Stimulated activated CD8-positive, alpha-beta memory T cell treated with anti-CD3 and anti-CD28 coated beads, Interleukin-15, amount 100 ng/mL, for 4 hours (primary cell): ENCODE measurements around the gene NRP1.

Experiments
- DNase-seq, 2 donors: peaks; one replicate each; pipeline ENCODE4 v3.0.0-alpha.2; 2020; ENCODE audit warnings: low read depth in 2 of 2

Gene NRP1

DNA sequence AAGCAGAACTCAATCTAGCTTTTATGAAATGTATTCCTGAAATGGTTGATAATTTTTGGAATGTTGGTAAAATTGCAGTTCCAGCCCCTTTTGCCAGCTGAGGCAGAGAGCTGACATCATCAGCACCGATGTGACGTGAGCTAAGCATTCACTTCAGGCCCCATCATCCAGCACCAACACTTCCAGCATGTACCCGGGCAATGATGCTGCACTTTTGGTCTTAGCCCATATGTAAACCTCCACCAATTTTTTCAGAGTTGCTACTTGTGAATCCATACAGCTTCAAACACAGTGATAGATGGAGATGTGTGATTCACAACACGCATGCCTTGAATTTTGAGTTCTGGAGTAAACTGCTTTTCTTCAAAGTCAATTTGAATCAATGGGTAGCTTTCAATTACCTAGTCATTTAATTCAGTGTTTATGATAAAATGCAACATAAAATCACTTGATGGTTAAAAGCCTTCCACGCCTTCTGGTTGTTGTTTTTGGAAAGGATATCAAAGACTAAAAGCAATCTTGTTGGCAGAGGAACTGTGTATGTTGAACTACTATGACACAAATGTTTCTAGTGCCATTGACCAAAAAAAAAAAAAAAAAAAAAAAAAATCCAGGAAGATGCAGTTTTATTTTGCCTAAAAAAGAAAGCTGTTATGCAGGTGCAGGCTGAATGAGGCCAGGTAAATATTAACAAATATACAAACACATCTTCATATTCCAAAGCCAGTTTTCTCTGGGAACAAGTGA, 73.9 kb downstream of the NRP1 start:
- no peak for DNase-seq

DNA sequence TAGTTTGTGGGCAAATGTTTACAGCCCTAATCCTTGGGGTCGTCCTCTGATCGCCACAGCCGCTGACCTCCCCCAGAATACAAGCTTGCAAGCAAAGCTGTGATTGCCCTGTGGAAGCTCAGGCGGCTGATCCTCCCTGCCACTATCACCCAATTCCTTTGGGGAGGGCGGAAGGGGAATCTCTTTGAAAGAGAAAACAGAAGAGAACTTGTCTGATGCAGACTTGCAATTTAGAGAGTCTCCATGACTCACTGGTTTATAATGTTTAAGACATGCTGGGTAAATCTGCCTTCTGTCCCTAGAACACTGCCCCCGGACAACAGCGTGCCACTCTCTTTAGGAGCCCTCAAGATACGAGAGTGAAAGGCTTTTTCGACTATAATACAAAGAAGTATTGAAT, 75.5 kb downstream of the NRP1 start:
- no peak for DNase-seq

DNA sequence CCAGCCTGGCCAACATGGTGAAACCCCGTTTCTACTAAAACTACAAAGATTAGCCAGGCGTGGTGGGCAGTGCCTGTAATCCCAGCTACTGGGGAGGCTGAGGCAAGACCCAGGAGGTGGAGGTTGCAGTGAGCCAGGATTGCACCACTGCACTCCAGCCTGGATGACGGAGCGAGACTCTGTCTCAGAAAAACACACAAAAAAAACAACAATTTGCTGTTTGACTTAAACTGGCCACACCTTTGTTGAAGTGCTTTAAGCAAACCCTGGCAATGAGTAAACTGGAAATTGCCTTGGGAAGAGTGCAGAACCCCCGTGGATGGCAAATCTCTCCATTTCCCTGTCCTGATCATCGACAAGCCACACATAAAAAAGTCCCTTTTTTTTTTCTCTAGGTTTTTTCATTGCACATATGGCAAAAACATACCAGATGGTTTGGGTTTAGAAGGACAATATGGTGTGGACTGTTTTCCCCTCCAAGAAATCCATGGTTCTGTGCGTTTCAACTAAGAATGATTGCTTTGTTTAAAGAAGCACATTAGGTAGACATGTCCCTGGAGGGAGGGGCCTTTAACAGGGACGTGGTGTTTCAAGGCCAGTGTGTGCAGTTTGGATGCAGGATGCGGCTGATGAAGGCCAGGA, 76.9 kb downstream of the NRP1 start:
- no peak for DNase-seq

DNA sequence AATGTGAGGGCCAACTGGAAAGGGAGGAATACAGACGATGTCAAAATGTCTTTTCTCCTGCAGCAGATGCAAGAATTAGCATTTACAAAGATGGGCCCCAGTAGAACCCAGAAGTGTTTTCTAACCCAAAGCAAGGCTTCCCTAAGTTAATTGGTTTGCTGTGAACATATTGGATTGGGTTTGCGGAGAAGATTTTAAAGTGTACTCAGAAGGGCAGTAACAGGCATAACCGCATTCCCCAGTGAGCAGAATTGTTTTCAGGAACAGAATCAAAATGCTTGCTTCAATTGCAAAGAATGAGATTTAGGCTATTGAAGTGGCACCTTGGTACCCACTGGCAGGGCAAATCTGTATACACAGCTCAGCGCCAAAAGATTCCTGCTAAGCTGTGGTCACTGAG, 78.0 kb downstream of the NRP1 start:
- DNase-seq: no peak

DNA sequence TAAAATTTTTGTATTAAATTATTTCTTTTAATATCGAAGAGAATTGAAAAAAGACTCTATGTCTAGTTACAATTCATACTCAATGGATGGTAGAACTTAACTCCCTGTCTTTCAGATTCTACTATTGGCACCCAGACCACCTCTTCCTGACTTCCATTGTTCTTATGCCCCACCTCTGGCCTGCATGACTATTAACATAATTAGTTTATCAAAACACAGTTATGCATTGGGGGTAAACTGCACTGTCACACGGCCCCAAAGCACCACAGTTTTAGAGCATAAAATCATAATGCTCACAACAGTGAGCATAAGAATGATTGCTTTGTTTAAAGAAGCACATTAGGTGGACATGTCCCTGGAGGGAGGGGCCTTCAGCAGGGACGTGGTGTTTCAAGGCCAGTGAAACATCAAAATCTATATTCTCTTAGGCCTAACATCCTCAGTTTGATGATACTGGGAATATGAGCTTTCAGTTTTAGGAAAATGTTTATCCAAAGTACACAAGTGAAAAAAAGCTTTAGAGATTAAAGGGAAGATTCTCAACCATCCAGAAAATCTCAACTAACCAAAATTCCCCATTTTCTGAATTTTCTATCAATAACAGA, 79.8 kb downstream of the NRP1 start:
- DNase-seq: no peak

DNA sequence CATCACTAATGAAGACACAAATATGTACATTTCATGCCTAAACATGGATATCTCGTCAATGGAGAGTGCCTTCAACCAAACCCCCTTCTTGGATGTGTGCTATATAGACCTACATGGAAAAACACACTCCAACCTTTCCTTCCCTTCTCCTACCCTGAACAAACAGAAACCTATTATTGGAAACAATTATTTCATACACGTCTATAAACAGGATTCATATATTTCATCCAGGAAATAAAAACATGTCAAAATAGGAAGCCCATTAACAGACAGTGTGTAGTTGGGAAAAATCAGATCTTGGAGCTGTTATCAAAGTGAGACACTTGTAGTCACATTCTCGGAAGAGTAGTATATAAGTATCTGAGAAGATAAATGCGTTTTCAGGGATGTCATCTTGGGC, 81.1 kb downstream of the NRP1 start:
- no peak for DNase-seq

DNA sequence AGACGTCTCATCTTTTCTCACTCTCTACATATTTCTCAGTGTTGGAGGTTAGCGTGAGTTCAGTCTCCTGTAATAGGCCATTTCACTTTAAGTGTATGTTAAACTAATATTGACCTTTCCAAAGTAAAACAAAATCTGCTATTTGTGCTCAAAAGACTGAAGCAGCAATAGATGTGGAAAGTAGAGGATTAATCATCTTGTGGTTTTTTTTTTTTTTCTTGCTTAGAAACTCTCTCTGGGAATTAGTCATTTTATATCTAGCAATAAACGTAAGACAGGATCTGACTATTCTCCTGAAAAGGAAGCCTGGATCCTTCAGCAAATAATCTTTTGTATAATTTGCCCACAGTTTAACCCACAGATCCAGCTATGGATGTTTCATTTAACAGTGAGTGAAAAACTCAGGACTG, 81.7 kb downstream of the NRP1 start:
- no peak for DNase-seq

DNA sequence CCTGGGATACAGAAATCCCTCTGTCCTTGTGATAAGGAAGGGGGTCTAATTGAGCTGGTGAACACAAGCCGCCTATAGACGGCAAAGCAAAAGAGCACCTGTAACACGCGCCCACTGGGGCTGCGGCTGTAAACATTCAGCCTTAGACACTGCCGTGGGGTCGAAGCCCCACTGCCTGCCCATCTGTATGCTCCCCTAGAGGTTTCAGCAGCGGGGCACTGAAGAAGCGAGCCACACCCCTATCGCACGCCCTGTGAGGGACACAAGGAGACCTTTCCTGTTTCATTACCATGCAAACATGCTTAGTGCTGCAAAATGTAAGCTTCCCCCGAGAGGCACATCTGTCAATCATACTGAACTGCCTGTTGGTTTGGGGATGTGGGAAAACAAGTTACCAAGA, 82.1 kb downstream of the NRP1 start:
- no peak for DNase-seq

DNA sequence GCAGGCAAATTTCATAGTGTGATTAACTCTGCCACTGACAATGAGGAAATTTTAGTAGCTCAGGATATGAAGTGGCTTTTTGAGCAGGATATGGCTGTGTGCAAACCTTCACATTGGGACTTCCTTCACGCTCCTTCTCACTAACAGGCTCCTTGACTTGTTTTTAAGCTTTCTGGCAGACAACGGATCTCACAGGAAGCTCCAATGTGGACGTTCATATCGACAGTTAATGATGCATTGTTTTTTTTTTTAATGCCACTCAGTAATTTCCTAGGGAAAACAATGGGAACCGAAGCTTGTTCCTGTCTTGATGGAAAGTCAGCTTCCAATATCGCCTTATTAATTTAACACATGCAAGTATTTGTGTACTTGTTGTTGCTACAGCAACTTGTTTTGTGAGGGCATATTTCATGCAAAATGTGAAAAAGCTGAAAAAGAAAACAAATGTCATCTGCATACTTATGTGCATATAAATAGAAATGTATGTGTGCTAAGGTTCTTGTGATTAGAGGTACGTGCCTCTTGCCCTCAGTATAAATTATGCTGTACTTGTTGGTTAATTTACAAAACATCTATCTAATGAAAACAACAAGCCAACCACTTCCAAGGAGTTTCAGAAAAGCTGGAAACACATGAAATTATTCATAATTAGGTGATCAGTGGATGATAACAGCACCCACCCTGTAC, 84.7 kb downstream of the NRP1 start:
- no peak for DNase-seq

DNA sequence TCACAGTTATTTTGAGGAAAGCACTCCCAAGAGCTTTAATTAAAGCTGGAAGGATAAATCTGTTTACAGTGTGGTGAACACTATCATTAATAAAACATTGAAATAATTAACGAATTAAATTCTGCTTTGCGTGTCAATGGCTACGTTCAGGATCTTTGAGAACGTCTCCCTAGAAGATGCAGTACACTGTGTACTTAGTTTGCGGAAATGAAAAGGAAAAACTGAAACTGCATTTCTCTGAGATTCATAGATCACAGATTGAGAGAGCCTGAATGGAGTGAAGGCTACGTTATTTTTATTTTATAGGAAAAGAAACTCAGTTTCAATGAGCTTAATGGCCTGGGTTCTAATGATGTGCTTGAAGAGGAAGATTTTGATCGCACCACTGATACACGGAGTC, 85.3 kb downstream of the NRP1 start:
- no peak for DNase-seq

DNA sequence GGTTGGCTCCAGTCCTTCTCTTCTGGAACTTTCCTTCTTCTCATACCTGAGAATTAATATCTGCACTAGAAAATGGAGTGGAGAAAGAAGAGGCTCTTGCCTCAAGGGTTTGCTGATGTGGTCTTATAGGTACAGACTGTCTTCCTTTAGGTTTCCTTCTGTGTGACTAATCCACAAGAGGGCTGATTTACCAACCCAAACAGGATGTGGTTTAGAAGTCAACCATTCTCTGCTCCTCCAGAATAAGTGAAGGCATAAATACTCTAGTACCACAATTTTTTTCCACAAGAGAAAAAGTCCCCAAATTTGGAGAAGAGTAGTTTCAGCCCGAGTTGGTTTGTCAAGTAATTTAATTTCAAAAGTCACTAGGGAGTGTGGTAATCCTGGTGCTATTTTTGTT, 85.8 kb downstream of the NRP1 start:
- DNase-seq: no peak

DNA sequence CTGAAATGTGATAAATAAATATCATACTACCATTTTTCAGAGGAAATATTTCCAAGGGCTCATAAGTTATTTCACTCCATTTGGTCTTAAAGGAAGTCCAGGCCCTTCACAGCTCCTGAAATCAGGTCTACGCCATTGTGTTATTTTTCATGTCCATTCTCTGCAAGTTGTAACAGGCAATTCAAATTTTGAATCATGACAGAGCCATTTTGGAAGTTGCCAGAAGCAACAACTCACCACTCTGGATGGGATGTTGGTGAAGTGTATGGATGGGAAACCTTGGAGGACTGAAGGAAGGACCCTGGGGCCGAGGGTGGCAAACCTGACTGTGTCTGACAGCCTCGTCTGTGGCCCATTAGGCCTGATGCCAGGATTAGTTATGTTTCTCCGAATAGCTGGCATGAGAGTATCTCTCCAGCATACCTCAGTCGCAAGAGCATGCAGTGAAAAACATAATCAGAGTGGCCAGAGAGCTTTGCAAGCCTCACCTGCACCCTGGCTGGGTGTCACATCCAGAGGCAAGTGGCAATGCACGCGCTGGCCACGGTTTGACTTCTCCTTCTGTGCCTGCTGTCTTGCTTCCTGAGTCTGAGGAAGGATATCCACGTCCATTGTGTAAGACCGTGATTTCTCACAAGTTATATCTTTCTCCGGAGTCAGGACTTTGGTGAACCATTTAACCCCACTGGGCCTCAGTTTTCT, 87.1 kb downstream of the NRP1 start:
- DNase-seq: no peak

DNA sequence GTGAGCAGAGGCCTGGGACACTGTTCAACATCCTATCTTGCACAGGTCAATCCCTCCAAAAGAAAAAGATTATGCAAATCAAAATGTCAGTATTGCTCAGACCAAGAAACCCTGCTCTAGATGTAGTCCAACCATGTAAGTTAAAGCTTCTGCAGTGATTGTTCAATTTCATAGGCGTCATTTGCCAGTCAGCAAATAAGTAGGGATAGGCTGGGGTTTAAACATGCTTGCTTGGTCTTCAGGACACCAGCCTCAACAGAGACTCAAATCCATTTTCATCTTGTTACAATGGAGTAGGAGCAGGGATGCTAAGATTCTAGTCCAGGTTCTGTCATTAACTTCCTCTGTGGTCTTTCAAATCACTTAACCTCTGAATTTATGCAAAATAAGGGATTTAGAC, 89.1 kb downstream of the NRP1 start:
- no peak for DNase-seq

DNA sequence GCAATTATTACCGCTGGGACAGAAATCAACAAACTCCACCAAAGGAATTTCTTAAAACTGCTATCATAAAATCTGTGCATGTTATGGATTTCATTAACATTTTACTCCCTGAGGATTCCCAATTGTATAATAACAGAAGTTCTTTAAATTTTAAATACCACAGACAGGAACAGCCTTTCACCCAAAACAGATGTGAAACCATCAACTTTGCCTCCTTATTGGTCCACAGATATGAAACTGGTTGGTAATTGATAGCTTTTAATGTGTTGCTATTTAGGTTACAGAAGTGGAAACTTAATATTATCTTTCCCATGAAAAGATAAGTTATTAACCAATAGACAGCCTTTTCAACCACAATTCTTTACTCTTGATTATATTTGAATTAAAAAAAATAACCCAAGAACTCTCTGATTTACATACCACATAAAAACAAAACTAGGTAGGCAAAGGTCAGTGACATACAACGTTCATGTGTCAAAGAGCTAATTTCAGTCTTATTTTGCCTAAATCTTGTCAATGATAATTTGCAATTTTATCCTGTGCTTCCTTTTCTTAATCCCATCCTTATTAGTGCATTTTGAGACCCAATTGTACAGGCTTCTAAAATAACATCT, 90.0 kb downstream of the NRP1 start:
- no peak for DNase-seq

DNA sequence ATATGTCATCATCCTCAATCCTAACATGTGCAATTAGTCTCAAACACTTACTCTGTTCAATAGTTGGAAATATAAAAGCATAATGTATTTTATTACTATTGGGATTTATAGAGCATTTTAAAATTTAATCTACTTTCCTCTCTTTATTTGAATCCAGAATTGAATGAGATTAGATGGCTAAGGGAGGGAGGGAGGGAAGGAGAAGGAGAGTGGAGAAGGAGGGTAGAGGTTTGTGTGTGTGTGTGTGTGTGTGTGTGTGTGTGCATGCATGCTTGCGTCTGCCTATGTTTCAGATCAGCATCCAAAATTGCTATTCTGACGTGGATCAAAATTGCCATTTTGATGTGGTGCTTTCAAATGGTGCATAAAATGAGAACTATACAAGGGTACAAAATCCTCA, 90.8 kb downstream of the NRP1 start:
- no peak for DNase-seq

DNA sequence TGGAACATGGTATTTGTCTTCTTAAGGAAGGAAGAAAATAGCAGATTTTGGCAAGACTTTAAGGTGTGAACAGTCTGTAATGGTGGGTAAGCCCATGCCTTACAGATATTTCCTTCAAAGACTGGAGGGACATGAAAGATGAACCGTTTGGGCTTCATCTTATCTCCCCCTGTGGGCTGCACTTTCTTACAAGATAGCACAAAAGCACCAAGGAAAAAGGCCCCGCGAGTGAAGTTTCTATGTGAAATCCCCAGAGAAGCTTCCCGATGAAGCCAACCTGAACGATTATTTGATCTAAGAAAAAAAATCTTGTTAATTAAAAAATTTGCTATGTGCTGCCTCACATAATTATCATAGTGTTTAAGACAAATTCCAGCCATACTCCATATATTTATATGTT, 91.5 kb downstream of the NRP1 start:
- DNase-seq: no peak

DNA sequence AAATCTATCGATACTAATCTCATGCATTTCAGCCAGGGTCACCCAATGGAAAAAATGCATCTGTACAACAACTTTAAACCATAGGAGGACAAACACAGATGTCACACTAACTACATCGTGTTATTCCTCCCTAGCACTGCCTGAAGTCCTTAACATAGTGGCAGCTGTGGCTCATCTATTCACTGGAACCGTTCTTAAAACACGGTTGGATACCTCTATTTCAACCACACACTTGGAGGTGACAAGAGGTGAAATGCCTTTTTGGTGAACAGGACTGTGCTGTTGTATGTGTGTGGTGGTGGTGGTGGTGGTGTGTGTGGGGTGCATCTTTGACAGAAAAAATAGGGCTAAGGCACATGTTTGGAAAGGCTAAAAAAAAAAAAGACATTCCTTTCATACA, 93.1 kb downstream of the NRP1 start:
- DNase-seq: no peak

DNA sequence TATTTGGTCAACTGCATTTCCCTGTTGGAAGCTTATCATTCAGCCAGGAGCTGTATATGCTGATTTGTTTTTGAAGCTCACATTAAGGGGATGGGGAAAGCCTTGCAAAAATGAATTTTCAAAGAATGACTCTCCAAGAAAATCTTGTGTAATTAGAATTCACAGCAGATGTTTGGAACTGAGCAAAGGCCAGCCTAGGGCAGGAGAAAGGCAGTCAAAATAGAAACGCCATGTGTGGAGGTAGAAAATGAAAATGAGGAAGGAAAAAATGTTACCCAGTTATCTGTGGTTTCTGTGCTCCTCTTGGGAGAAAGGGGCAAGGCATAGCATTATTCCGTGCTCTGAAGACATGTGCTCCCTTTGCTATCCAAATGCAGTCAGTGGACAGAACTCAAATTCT, 93.5 kb downstream of the NRP1 start:
- no peak for DNase-seq

DNA sequence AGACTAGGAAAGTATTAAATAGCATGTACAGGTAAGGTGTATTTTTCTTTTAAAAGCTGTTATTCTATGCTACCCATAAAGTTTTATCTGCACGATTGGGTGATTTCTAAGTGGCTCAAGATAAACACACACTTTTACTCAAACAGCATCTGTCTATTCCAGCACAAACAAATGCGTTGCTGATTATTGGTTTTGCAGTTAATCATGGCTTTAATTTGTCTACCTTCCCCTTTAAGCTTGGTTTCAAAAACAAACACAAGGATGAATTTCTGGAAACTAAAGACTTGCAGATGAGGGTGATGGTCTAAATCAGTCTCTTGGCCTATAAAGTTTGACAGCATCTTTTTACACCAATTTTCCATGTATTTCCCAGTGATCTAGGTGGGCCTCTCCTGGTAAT, 94.2 kb downstream of the NRP1 start:
- no peak for DNase-seq

DNA sequence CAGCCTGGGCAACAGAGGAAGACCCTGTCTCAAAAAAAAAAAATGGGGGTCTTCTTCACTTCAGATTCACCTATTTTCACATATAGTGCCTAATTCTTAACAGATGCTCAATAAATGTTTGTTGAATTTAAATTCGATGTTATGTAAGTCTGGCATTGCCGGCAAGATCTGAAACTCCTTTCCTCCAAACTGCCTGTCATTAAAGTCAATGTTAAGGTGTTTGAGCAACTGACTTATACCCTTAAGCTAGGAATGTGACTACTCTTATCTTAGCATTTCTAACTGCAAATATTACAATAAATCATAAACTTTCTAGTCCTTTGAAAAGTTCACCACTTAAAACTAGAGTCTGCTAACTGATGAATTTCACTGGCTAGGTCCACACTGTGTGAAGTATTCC, 95.2 kb downstream of the NRP1 start:
- DNase-seq: no peak

DNA sequence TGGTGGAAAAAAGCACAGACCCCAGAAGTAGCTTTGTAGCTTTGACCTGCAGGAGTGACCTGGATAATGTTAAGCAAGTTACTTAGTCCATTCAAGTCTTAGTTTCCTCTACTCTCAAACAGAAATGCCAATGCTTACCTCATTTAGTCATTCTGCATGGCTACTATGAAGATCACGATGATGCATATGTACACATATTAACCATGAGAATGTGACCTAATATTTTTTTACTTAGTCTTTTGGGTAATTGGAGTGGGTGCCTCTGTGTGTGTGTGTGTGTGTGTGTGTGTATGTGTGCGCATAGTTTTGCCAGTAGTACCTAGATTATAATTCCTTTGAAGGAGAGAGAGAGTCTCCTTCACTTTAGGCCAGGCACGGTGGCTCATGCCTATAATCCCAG, 95.8 kb downstream of the NRP1 start:
- DNase-seq: no peak
